Measurements from ENCODE around the gene RNASE8. TPM values are rescaled to one million over a fixed set of nuclear protein-coding genes. Genes with fewer than 3 reads are reported as not detected.
A peak's percentile ranks its signal among the peaks of the same experiment; 100 is the strongest.

RNASE8 gene
- total RNA-seq, 1 experiment from 2014 or later = not detected

DNA sequence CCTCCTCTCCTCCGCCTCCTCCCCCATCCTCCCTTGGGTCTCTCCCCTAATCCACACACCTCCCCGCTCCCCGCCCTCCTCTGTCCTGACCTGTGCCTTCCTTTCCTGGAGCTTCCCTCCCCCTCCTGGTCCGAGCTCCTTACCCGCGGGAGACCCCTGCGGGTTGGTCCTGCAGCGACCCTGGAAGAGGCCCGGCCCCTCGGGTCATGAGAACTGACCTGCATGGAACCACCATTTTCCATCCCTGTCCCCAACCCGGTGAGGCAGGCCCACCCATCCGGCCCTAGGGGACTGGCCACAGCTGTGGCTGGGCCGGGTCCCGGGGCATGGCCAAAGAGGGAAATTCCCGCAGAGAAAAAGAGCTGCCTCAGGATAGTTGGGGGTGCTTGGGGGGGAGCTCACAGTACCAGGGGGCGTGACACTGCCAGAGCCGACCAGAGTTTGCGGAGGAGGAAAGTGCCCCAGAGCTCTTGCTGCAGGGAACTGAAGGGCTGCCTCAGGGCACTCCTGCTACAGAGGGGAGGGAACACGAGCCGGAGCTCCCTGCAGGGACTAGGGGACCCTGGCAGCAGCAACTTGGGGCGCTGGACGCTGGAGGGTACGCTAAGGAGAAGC lies 13.1 kb downstream of the RNASE8 start:
- Mint-ChIP-seq H3K4me1 (peaks cover 33% of the 10 kb centered on the region), H3K4me3 (peak overlapping the region; percentile 89), H3K27ac (peak overlapping the region; percentile 80), H3K9me3 (no peaks in the 10 kb centered on the region), H3K36me3 (peaks cover 21% of the 10 kb centered on the region), H3K27me3 (ENCODE audit: low read depth) (peaks cover 4% of the 10 kb centered on the region; the same call in 1 of the 2 replicates)
- ATAC-seq (peak; percentile 34), DNase-seq (ENCODE audit: low spot score) (peak; percentile 73)
- POLR2A ChIA-PET = interaction anchor here (0.5 to 3.0 kb wide), 17 partner anchors 11 to 728 kb away, joined by 3 to 74 read pairs (median 7); partner anchors contain the start of genes PARP2 and TMEM253
- CTCF ChIA-PET = interaction anchor here (0.5 to 4.6 kb wide), 25 partner anchors 9 to 649 kb away, joined by 3 to 165 read pairs (median 12); partner anchors contain the start of genes SLC39A2, TMEM253 and ZNF219
- TF ChIP-seq FOXK1 (CRISPR knock-in tag; IDR thresholded peaks at IDR 0.05) (peak; percentile 69; the same call in 1 of the 2 replicates), ZNF416 (CRISPR knock-in tag; IDR thresholded peaks at IDR 0.05) (no peak), ETV6 (CRISPR knock-in tag; IDR thresholded peaks at IDR 0.05) (0 out of 2 replicates have a peak, but pooled peaks have one; percentile 15), ZNF263 (CRISPR knock-in tag; IDR thresholded peaks at IDR 0.05; ENCODE audit: low read depth) (no peak), GABPB1 (CRISPR knock-in tag; IDR thresholded peaks at IDR 0.05) (0 out of 2 replicates have a peak, but pooled peaks have one; percentile 25), MYBL2 (CRISPR knock-in tag; IDR thresholded peaks at IDR 0.05) (peak; percentile 43; the same call in 1 of the 2 replicates), SMAD4 (CRISPR knock-in tag; IDR thresholded peaks at IDR 0.05) (no peak), FOXJ3 (CRISPR knock-in tag; IDR thresholded peaks at IDR 0.05; ENCODE audit: borderline replicate concordance) (no peak)
- TF ChIP-seq, protein P1, sequence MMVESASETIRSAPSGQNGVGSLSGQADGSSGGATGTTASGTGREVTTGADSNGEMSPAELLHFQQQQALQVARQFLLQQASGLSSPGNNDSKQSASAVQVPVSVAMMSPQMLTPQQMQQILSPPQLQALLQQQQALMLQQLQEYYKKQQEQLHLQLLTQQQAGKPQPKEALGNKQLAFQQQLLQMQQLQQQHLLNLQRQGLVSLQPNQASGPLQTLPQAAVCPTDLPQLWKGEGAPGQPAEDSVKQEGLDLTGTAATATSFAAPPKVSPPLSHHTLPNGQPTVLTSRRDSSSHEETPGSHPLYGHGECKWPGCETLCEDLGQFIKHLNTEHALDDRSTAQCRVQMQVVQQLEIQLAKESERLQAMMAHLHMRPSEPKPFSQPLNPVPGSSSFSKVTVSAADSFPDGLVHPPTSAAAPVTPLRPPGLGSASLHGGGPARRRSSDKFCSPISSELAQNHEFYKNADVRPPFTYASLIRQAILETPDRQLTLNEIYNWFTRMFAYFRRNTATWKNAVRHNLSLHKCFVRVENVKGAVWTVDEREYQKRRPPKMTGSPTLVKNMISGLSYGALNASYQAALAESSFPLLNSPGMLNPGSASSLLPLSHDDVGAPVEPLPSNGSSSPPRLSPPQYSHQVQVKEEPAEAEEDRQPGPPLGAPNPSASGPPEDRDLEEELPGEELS (CRISPR knock-in tag; IDR thresholded peaks at IDR 0.05) = peak; percentile 5; the same call in 1 of the 2 replicates
- TF ChIP-seq, protein P2, sequence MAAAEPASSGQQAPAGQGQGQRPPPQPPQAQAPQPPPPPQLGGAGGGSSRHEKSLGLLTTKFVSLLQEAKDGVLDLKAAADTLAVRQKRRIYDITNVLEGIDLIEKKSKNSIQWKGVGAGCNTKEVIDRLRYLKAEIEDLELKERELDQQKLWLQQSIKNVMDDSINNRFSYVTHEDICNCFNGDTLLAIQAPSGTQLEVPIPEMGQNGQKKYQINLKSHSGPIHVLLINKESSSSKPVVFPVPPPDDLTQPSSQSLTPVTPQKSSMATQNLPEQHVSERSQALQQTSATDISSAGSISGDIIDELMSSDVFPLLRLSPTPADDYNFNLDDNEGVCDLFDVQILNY (CRISPR knock-in tag; IDR thresholded peaks at IDR 0.05) = no peak
- TF ChIP-seq, protein P3, sequence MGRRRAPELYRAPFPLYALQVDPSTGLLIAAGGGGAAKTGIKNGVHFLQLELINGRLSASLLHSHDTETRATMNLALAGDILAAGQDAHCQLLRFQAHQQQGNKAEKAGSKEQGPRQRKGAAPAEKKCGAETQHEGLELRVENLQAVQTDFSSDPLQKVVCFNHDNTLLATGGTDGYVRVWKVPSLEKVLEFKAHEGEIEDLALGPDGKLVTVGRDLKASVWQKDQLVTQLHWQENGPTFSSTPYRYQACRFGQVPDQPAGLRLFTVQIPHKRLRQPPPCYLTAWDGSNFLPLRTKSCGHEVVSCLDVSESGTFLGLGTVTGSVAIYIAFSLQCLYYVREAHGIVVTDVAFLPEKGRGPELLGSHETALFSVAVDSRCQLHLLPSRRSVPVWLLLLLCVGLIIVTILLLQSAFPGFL (CRISPR knock-in tag; IDR thresholded peaks at IDR 0.05; ENCODE audit: borderline replicate concordance) = 0 out of 2 replicates have a peak, but pooled peaks have one; percentile 32
- TF ChIP-seq, protein P4, sequence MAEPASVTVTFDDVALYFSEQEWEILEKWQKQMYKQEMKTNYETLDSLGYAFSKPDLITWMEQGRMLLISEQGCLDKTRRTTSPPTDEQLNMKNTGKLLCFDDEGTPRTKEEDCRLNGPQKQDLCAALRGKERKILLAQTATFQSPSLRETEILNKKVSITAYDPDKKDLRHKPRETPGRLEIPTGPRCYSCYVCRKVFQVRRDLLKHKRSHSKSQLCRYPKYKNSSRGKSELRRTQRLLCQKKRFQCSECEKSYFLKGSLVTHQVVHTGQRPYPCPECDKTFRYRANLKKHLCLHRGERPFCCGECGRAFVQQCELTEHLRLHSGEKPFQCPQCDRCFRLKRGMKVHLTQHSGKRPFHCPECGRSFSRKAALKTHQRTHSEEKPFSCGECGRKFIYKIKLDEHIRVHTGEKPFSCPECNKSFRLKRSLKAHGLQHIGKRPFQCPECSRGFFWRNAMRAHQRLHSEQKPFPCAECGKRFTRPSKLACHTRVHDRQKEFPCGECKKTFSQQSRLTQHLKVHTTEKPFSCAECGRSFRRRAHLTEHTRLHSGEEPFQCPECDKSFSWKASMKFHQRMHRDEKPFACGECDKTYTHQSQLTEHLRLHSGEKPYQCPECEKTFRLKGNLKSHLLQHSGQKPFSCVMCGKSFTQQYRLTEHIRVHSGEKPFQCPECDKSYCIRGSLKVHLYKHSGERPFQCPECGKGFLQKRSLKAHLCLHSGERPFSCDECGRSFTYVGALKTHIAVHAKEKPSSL (CRISPR knock-in tag; conservative IDR thresholded peaks at IDR 0.05) = no peak
- TF ChIP-seq, protein P5, sequence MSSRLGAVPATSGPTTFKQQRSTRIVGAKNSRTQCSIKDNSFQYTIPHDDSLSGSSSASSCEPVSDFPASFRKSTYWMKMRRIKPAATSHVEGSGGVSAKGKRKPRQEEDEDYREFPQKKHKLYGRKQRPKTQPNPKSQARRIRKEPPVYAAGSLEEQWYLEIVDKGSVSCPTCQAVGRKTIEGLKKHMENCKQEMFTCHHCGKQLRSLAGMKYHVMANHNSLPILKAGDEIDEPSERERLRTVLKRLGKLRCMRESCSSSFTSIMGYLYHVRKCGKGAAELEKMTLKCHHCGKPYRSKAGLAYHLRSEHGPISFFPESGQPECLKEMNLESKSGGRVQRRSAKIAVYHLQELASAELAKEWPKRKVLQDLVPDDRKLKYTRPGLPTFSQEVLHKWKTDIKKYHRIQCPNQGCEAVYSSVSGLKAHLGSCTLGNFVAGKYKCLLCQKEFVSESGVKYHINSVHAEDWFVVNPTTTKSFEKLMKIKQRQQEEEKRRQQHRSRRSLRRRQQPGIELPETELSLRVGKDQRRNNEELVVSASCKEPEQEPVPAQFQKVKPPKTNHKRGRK (CRISPR knock-in tag; IDR thresholded peaks at IDR 0.05; ENCODE audit: borderline replicate concordance) = no peak
- TF ChIP-seq, protein P6, sequence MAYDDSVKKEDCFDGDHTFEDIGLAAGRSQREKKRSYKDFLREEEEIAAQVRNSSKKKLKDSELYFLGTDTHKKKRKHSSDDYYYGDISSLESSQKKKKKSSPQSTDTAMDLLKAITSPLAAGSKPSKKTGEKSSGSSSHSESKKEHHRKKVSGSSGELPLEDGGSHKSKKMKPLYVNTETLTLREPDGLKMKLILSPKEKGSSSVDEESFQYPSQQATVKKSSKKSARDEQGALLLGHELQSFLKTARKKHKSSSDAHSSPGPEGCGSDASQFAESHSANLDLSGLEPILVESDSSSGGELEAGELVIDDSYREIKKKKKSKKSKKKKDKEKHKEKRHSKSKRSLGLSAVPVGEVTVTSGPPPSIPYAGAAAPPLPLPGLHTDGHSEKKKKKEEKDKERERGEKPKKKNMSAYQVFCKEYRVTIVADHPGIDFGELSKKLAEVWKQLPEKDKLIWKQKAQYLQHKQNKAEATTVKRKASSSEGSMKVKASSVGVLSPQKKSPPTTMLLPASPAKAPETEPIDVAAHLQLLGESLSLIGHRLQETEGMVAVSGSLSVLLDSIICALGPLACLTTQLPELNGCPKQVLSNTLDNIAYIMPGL (CRISPR knock-in tag; IDR thresholded peaks at IDR 0.05) = peak; percentile 14; the same call in 1 of the 2 replicates
- TF ChIP-seq, protein P7, sequence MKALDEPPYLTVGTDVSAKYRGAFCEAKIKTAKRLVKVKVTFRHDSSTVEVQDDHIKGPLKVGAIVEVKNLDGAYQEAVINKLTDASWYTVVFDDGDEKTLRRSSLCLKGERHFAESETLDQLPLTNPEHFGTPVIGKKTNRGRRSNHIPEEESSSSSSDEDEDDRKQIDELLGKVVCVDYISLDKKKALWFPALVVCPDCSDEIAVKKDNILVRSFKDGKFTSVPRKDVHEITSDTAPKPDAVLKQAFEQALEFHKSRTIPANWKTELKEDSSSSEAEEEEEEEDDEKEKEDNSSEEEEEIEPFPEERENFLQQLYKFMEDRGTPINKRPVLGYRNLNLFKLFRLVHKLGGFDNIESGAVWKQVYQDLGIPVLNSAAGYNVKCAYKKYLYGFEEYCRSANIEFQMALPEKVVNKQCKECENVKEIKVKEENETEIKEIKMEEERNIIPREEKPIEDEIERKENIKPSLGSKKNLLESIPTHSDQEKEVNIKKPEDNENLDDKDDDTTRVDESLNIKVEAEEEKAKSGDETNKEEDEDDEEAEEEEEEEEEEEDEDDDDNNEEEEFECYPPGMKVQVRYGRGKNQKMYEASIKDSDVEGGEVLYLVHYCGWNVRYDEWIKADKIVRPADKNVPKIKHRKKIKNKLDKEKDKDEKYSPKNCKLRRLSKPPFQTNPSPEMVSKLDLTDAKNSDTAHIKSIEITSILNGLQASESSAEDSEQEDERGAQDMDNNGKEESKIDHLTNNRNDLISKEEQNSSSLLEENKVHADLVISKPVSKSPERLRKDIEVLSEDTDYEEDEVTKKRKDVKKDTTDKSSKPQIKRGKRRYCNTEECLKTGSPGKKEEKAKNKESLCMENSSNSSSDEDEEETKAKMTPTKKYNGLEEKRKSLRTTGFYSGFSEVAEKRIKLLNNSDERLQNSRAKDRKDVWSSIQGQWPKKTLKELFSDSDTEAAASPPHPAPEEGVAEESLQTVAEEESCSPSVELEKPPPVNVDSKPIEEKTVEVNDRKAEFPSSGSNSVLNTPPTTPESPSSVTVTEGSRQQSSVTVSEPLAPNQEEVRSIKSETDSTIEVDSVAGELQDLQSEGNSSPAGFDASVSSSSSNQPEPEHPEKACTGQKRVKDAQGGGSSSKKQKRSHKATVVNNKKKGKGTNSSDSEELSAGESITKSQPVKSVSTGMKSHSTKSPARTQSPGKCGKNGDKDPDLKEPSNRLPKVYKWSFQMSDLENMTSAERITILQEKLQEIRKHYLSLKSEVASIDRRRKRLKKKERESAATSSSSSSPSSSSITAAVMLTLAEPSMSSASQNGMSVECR (CRISPR knock-in tag; IDR thresholded peaks at IDR 0.05; ENCODE audit: borderline replicate concordance) = peak; percentile 56; the same call in 1 of the 2 replicates
- TF ChIP-seq, protein P8, sequence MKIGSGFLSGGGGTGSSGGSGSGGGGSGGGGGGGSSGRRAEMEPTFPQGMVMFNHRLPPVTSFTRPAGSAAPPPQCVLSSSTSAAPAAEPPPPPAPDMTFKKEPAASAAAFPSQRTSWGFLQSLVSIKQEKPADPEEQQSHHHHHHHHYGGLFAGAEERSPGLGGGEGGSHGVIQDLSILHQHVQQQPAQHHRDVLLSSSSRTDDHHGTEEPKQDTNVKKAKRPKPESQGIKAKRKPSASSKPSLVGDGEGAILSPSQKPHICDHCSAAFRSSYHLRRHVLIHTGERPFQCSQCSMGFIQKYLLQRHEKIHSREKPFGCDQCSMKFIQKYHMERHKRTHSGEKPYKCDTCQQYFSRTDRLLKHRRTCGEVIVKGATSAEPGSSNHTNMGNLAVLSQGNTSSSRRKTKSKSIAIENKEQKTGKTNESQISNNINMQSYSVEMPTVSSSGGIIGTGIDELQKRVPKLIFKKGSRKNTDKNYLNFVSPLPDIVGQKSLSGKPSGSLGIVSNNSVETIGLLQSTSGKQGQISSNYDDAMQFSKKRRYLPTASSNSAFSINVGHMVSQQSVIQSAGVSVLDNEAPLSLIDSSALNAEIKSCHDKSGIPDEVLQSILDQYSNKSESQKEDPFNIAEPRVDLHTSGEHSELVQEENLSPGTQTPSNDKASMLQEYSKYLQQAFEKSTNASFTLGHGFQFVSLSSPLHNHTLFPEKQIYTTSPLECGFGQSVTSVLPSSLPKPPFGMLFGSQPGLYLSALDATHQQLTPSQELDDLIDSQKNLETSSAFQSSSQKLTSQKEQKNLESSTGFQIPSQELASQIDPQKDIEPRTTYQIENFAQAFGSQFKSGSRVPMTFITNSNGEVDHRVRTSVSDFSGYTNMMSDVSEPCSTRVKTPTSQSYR (CRISPR knock-in tag; IDR thresholded peaks at IDR 0.05) = peak; percentile 58
- TF ChIP-seq, protein P9, sequence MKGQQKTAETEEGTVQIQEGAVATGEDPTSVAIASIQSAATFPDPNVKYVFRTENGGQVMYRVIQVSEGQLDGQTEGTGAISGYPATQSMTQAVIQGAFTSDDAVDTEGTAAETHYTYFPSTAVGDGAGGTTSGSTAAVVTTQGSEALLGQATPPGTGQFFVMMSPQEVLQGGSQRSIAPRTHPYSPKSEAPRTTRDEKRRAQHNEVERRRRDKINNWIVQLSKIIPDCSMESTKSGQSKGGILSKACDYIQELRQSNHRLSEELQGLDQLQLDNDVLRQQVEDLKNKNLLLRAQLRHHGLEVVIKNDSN (CRISPR knock-in tag; IDR thresholded peaks at IDR 0.05) = peak; percentile 23; the same call in 1 of the 2 replicates

Measured in WTC11 (cell line).